Tibial nerve (tissue), 4 donors: ENCODE results near the gene SLC16A10. TPM values are rescaled to one million over a fixed set of nuclear protein-coding genes. Genes with fewer than 3 reads are reported as not detected.

Source experiments
- DNase-seq, 2 donors: peaks; one replicate each; pipeline ENCODE4 v3.0.0-alpha.2; 2019; ENCODE audit warnings: low spot score in 2 of 2
- H3K27ac ChIP-seq, 4 donors: fragments of 200-600 bp; sonication (generic) in 3 of 4; one replicate each; pipeline ENCODE4 v1.5.1; 2017 to 2019; ENCODE audit warnings: mild to moderate bottlenecking in 1 of 4
- H3K27me3 ChIP-seq, 2 donors: fragments of 200-600 bp; sonication (generic) in 1 of 2; one replicate each; pipeline versions ENCODE4 v1.5.1 to v1.6.0; 2017 to 2019
- H3K36me3 ChIP-seq, 3 donors: fragments of 200-600 bp; sonication (generic); one replicate each; pipeline ENCODE4 v1.5.1; 2018 to 2019
- H3K4me1 ChIP-seq, 4 donors: fragments of 200-600 bp; sonication (generic) in 3 of 4; one replicate each; pipeline ENCODE4 v1.5.1; 2017 to 2019
- H3K4me3 ChIP-seq, 4 donors: fragments of 200-600 bp; sonication (generic) in 3 of 4; one replicate each; pipeline ENCODE4 v1.5.1; 2017 to 2019; ENCODE audit warnings: mild to moderate bottlenecking in 1 of 4, moderate library complexity in 1 of 4
- H3K9me3 ChIP-seq, 4 donors: fragments of 200-600 bp; sonication (generic) in 3 of 4; one replicate each; pipeline ENCODE4 v1.5.1; 2017 to 2019
- EP300 ChIP-seq, 2 donors: sonication (generic); formaldehyde crosslinking; IDR thresholded peaks; one replicate each; pipeline ENCODE4 v1.6.1; 2017; ENCODE audit warnings: antibody characterized with exemption in 2 of 2, mild to moderate bottlenecking in 1 of 2
- POLR2A ChIP-seq, 2 donors: fragments of 450-650 bp; IDR thresholded peaks; one replicate each; pipeline ENCODE4 v1.6.1; 2017; ENCODE audit warnings: antibody characterized with exemption in 2 of 2, mild to moderate bottlenecking in 2 of 2, moderate library complexity in 2 of 2
- WGBS, 2 donors: methylation state at CpG; one replicate each; pipeline ENCODE4 v1.1.5; 2018; 5-methylcytosine and 5-hydroxymethylcytosine counted together
- total RNA-seq, 4 donors: library from RNA; depleted of rRNA; stranded (reverse); fragments of >200 nt; gene quantifications; one replicate each; pipeline ENCODE4 v1.1.0, GENCODE V29; 2016
- TF ChIP-seq, protein P1 (sequence below), 5 experiments: fragments of 200-600 bp in 3 of 5; fragments of 450-650 bp in 2 of 5; sonication (generic) in 3 of 5; IDR thresholded peaks; one replicate each; pipeline ENCODE4 v1.5.1; 2016 to 2019; ENCODE audit warnings: antibody characterized with exemption in 5 of 5, mild to moderate bottlenecking in 3 of 5, moderate library complexity in 2 of 5

The SLC16A10 gene
- total RNA-seq, 4 donors from 2014 or later: 0.20 to 32.7 (median 1.3) TPM

DNA sequence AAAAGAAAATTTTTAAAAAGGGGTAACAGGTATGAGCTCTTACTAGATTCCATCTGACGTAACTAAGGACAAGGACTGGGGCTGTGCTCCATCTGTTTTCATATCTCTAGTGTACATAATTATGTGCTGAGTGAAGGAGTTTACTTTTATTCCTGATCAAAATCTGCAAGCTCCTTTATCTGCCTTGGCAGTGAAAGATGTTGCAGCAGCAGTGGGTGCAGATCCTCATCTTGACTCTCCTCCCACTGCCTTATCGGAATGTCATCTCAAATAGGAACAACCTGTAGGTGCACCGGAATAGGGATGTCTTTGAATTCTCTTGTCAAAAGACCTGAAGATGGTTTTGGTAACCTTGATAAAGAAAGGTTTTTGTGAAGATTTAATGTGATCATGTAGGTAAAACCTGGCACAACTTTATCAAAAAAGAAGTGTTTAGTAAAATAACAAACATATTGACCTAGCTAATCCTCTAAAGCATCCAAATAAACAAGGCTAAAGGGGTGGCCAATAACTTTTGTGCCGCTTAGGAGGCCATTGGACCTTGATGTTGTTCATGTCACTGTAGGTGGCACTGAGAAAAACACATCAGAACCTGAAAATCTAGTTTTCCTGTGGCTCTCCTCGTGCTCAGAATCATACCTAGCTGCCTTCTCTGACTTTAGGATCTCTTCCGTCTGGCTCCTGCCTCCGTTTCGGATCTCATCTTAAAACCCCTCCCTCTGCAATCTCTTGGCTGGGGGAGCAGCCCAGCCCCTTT is 19.0 kb upstream of the SLC16A10 start:
- H3K9me3 ChIP-seq: peaks cover 0 to 11% (median 0%) of the 10 kb centered on the region in 4 donors
- no peak for DNase-seq
- 75 to 78% methylated on average over 8 of the region's 8 CpGs for WGBS, 2 donors
- no peak for TF ChIP-seq EP300 (IDR thresholded peaks at IDR 0.05)
- no peak for TF ChIP-seq POLR2A (IDR thresholded peaks at IDR 0.05)
- TF ChIP-seq, protein P1, sequence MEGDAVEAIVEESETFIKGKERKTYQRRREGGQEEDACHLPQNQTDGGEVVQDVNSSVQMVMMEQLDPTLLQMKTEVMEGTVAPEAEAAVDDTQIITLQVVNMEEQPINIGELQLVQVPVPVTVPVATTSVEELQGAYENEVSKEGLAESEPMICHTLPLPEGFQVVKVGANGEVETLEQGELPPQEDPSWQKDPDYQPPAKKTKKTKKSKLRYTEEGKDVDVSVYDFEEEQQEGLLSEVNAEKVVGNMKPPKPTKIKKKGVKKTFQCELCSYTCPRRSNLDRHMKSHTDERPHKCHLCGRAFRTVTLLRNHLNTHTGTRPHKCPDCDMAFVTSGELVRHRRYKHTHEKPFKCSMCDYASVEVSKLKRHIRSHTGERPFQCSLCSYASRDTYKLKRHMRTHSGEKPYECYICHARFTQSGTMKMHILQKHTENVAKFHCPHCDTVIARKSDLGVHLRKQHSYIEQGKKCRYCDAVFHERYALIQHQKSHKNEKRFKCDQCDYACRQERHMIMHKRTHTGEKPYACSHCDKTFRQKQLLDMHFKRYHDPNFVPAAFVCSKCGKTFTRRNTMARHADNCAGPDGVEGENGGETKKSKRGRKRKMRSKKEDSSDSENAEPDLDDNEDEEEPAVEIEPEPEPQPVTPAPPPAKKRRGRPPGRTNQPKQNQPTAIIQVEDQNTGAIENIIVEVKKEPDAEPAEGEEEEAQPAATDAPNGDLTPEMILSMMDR (IDR thresholded peaks at IDR 0.05): no peak
- H3K27me3 ChIP-seq: peaks cover 0 to 5% of the 10 kb centered on the region in 2 donors
- no peaks in the 10 kb centered on the region for H3K4me1 ChIP-seq
- no peak overlapping the region for H3K27ac ChIP-seq
- H3K36me3 ChIP-seq: no peaks in the 10 kb centered on the region
- no peak overlapping the region for H3K4me3 ChIP-seq

DNA sequence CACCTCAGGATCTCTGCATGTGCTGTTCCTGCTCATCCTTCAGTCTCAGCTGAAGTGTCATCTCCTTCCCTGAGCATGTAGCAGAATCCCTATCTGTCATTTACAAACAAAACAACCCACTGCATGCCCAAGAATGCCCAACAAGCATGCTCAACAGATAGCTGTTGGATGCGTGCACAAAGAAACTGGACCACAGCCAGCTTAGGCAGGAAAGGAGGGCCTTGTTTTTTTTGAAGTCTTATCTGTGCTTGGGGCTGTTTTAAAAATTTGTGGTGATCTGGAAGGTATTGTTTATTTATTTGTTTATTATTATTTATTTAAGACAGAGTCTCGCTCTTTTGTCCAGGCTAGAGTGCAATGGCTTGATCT is 18.5 kb upstream of the SLC16A10 start:
- H3K36me3 ChIP-seq: no peaks in the 10 kb centered on the region
- peaks cover 0 to 5% (median 0%) of the 10 kb centered on the region in 4 donors for H3K9me3 ChIP-seq
- H3K27ac ChIP-seq: no peak overlapping the region
- TF ChIP-seq, protein P1 (IDR thresholded peaks at IDR 0.05): no peak
- TF ChIP-seq POLR2A (IDR thresholded peaks at IDR 0.05) (no peak), EP300 (IDR thresholded peaks at IDR 0.05) (no peak)
- H3K4me3 ChIP-seq: no peak overlapping the region
- 61 to 77% methylated on average over 2 of the region's 2 CpGs for WGBS, 2 donors
- DNase-seq: no peak
- H3K4me1 ChIP-seq: no peaks in the 10 kb centered on the region
- H3K27me3 ChIP-seq: peaks cover 0 to 5% of the 10 kb centered on the region in 2 donors

DNA sequence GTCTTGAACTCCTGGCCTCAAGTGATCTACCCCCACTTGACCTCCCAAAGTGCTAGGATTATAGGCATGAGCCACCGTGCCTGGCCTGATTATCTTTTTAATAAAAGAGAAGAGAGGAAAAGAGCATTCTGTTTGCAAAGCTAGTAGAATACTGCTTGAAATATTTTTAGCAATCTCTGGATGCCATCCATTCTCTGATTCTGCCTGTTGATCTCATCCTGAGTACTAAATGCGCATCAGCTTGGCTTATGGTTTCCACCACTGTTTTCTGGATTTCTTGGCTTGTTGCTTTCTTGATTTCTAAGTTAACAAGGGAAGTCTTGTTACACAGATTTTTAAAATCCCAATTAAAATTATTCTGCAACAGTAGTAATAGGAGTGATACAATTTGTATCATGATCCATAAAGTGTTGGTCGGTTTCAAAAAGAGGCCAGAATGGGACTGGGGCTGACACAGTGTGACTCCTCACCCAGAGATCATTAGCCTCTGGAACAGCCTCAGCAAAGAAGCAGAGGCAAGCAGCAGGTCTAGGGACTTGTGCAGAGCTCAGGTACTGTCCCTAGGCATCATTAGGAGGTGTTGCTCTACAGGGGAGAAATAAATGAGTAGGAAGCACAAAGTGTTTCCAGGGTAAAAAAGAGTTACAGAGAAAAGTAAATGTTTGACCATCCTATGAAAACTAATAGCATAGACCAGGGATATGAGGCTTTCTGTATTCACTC is 17.8 kb upstream of the SLC16A10 start:
- peaks cover 0 to 5% of the 10 kb centered on the region in 2 donors for H3K27me3 ChIP-seq
- no peaks in the 10 kb centered on the region for H3K9me3 ChIP-seq
- H3K4me3 ChIP-seq: no peak overlapping the region
- no peaks in the 10 kb centered on the region for H3K36me3 ChIP-seq
- no peak for TF ChIP-seq POLR2A (IDR thresholded peaks at IDR 0.05)
- TF ChIP-seq, protein P1 (IDR thresholded peaks at IDR 0.05): no peak
- WGBS, 2 donors: 69 to 76% methylated on average over 3 of the region's 3 CpGs
- no peak for DNase-seq
- H3K27ac ChIP-seq: no peak overlapping the region
- H3K4me1 ChIP-seq: no peaks in the 10 kb centered on the region

DNA sequence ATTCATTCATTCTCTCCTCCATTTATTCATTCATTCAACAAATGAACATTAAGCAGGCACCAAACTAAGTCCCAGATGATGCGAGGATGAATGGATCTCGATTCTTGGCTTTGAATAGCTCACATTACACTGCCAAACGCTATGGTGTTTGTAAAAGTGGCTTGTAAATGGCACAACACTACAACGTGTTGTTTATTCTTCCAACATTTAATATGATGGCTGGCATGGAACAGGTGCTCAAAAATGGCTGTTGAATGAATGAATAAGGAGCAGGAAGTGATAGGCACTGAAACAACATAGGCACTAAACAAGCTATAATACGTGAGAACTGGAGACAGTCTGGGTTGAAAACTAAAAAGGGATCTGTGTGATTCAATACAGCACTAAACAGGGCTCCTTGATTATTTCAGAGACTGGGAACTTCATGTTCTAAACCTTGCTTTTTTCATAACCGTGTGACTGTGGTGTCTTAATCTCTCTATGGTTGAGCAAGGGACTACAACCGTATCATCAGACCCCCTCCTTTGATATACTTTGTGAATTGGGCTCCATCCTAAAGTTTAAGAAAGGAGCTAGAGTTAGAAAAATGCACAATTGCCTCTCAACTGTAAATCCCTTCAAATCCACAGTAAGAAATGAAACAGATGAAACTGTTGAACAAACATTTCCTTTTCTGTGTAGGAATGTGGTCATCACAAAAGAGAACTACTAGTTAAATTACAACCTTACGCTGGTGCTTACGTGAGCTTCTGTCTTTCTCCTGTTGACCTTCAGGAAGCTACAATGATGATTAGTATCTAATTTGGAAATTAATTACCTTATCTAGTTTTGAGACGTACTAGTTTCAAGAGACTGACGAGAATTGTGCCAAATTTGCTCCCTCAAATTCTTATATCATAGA is 16.9 kb upstream of the SLC16A10 start:
- DNase-seq: no peak

More for the DNA sequence above, 16.9 kb upstream of the SLC16A10 start:
- H3K9me3 ChIP-seq: no peaks in the 10 kb centered on the region
- no peaks in the 10 kb centered on the region for H3K4me1 ChIP-seq
- H3K36me3 ChIP-seq: no peaks in the 10 kb centered on the region
- TF ChIP-seq, protein P1 (IDR thresholded peaks at IDR 0.05): no peak
- TF ChIP-seq EP300 (IDR thresholded peaks at IDR 0.05): no peak
- TF ChIP-seq POLR2A (IDR thresholded peaks at IDR 0.05): no peak
- 63 to 64% methylated on average over 11 of the region's 11 CpGs for WGBS, 2 donors
- peaks cover 0 to 5% of the 10 kb centered on the region in 2 donors for H3K27me3 ChIP-seq
- no peak overlapping the region for H3K4me3 ChIP-seq
- H3K27ac ChIP-seq: no peak overlapping the region
